Endothelial cell of umbilical vein (primary cell): ENCODE results near the gene ALKBH8. TPM values are rescaled to one million over a fixed set of nuclear protein-coding genes. Genes with fewer than 3 reads are reported as not detected.

Experiments used
- BruUV-seq: library from RNA; stranded (reverse); fragments of 400-500 nt; replicated peaks from 2 replicates; lab custom pipeline; 2021; lab: Mats Ljungman, UMichigan
- CTCF ChIA-PET: fragments of 300-600, 350-600 bp; sonication (Branson Sonifier 250); formaldehyde crosslinking; loops from one replicate; lab custom pipeline; 2021; ENCODE audit warnings: antibody characterized with exemption, inconsistent platforms; lab: Charles Lee
- POLR2A ChIA-PET: fragments of 300-600, 350-600 bp; sonication (Branson Sonifier 250); formaldehyde crosslinking; loops from one replicate; lab custom pipeline; 2021; ENCODE audit warnings: antibody characterized with exemption, inconsistent platforms; lab: Charles Lee
- DNase-seq: peaks from one replicate; pipeline ENCODE4 v3.0.0-alpha.2; 2011; ENCODE audit warnings: low read depth, low spot score
- FAIRE-seq: peaks from 2 replicates; lab custom pipeline; 2011; peaks lifted over from hg19 to GRCh38; lab: Jason Lieb, UNC
- H2AFZ ChIP-seq: 2 replicates; pipeline ENCODE4 v1.6.0; 2012; ENCODE audit warnings: low read depth, low read length, control low read depth, inconsistent platforms
- H3K27ac ChIP-seq: 2 replicates; pipeline ENCODE4 v1.5.1; 2011; ENCODE audit warnings: low read depth, mild to moderate bottlenecking, control low read depth, low read length, moderate library complexity; ENCODE audit not compliant: insufficient read depth
- H3K27me3 ChIP-seq, 2 experiments: 2 replicates each; pipeline versions ENCODE4 v1.6.0 to v1.6.1; 2011; ENCODE audit warnings: low read length in 2 of 2, mixed read lengths in 1 of 2; ENCODE audit not compliant: control insufficient read depth in 2 of 2, insufficient read depth in 2 of 2
- H3K36me3 ChIP-seq, 2 experiments: 2 replicates in 1 of 2; 3 replicates in 1 of 2; pipeline ENCODE4 v1.5.1; 2011; ENCODE audit warnings: low read length in 2 of 2, mild to moderate bottlenecking in 1 of 2, moderate library complexity in 1 of 2; ENCODE audit not compliant: control insufficient read depth in 2 of 2, insufficient read depth in 2 of 2; ENCODE audit errors: extremely low read depth in 1 of 2
- H3K4me1 ChIP-seq: 3 replicates; pipeline ENCODE4 v1.5.1; 2011; ENCODE audit warnings: mild to moderate bottlenecking, low read length; ENCODE audit not compliant: control insufficient read depth, insufficient read depth; ENCODE audit errors: extremely low read depth
- H3K4me2 ChIP-seq: 2 replicates; pipeline ENCODE4 v1.6.1; 2011; ENCODE audit warnings: low read length, control low read depth, mixed read lengths; ENCODE audit not compliant: insufficient read depth
- H3K4me3 ChIP-seq, 3 experiments: fragments of 200-600 bp in 1 of 3; sonication (generic), shearing (Covaris generic) in 1 of 3; replicated peaks in 1 of 3; 2 replicates each; pipeline ENCODE4 v1.5.1; 2011 to 2016; ENCODE audit warnings: control low read depth in 3 of 3, low read length in 3 of 3, mild to moderate bottlenecking in 2 of 3, inconsistent platforms in 1 of 3, low read depth in 1 of 3, moderate library complexity in 1 of 3; ENCODE audit not compliant: insufficient read depth in 1 of 3
- H3K79me2 ChIP-seq: 2 replicates; pipeline ENCODE4 v1.6.0; 2012; ENCODE audit warnings: low read length, inconsistent platforms; ENCODE audit not compliant: control insufficient read depth, insufficient read depth
- H3K9ac ChIP-seq: replicated peaks from 2 replicates; pipeline ENCODE3; 2011; ENCODE audit warnings: low read length, control low read depth; ENCODE audit not compliant: insufficient read depth; ENCODE audit errors: extremely low read depth
- H3K9me1 ChIP-seq: replicated peaks from 3 replicates; pipeline ENCODE4 v1.6.0; 2011; ENCODE audit warnings: mild to moderate bottlenecking, low read length; ENCODE audit not compliant: control insufficient read depth, insufficient read depth; ENCODE audit errors: extremely low read depth
- H3K9me3 ChIP-seq: replicated peaks from 2 replicates; pipeline ENCODE4 v1.5.1; 2012; ENCODE audit warnings: low read length, inconsistent platforms; ENCODE audit not compliant: control insufficient read depth, insufficient read depth
- H4K20me1 ChIP-seq: replicated peaks from 2 replicates; pipeline ENCODE3; 2011; ENCODE audit warnings: mild to moderate bottlenecking, low read length; ENCODE audit not compliant: control insufficient read depth, insufficient read depth; ENCODE audit errors: extremely low read depth
- EZH2 ChIP-seq: IDR thresholded peaks from 2 replicates; pipeline ENCODE4 v1.6.1; 2012; ENCODE audit warnings: borderline replicate concordance, low read depth, mild to moderate bottlenecking, moderate library complexity, low read length, inconsistent platforms; ENCODE audit not compliant: severe bottlenecking
- FOS ChIP-seq: IDR thresholded peaks from 2 replicates; pipeline ENCODE4 v1.6.1; 2011; ENCODE audit warnings: mild to moderate bottlenecking, low read length, moderate library complexity, borderline replicate concordance; ENCODE audit not compliant: insufficient read depth
- GATA2 ChIP-seq: IDR thresholded peaks from 2 replicates; pipeline ENCODE4 v1.7.0; 2011; ENCODE audit warnings: low read depth, mild to moderate bottlenecking, moderate library complexity, mixed read lengths, low read length; ENCODE audit not compliant: insufficient read length, insufficient read depth
- JUN ChIP-seq: IDR thresholded peaks from 2 replicates; pipeline ENCODE4 v1.6.1; 2011; ENCODE audit warnings: borderline replicate concordance, low read depth; ENCODE audit not compliant: insufficient read length, insufficient read depth
- MYC ChIP-seq: IDR thresholded peaks from one replicate; pipeline ENCODE4 v1.6.1; 2011; ENCODE audit warnings: mild to moderate bottlenecking, low read depth, low read length
- POLR2A ChIP-seq: IDR thresholded peaks from 2 replicates; pipeline ENCODE4 v1.6.1; 2012; ENCODE audit warnings: low read depth, mild to moderate bottlenecking, control low read depth, low read length
- POLR2AphosphoS5 ChIP-seq: IDR thresholded peaks from 2 replicates; pipeline ENCODE4 v1.6.1; 2012; ENCODE audit warnings: low read depth, mild to moderate bottlenecking, control low read depth, low read length, moderate library complexity; ENCODE audit not compliant: insufficient read depth
- dilution Hi-C: fragments of 300-500 bp; cut with MboI; formaldehyde crosslinking; loops from one replicate; pipeline ENCODE4 v1.15.0; 2019; ENCODE audit warnings: low sequenced_read_pairs; ENCODE audit not compliant: extremely low pct_ligation_motif_present
- intact Hi-C: fragments of 100-400 bp; cut with micrococcal nuclease; formaldehyde crosslinking; loops from one replicate; pipeline ENCODE4 v1.10.0; 2022
- polyA plus RNA-seq, 4 experiments: library from polyadenylated mRNA; depleted of rRNA in 3 of 4; stranded (reverse) in 3 of 4; unstranded in 1 of 4; fragments of >200 nt; gene quantifications; 2 replicates each; pipeline versions ENCODE4 v1.2.1 to v1.2.3, GENCODE V29; 2011 to 2012; ENCODE audit warnings: missing spikeins in 1 of 4
- total RNA-seq: library from RNA; stranded (reverse); gene quantifications from 2 replicates; pipeline ENCODE4 v1.2.3, GENCODE V29; 2021
- TF ChIP-seq, protein P1 (sequence below): IDR thresholded peaks from 2 replicates; pipeline ENCODE4 v1.6.1; 2011; ENCODE audit not compliant: insufficient read depth, insufficient read length
- TF ChIP-seq, protein P2 (sequence below), 2 donors: IDR thresholded peaks; 1 replicate in 1 of 2; 2 replicates in 1 of 2; pipeline ENCODE4 v1.5.1; 2011; ENCODE audit warnings: low read length in 2 of 2, mild to moderate bottlenecking in 2 of 2, moderate library complexity in 2 of 2, control low read depth in 1 of 2, inconsistent platforms in 1 of 2, low read depth in 1 of 2; ENCODE audit not compliant: insufficient read depth in 1 of 2; ENCODE audit errors: extremely low read depth in 1 of 2

Gene ALKBH8
- total and polyA plus RNA-seq, 2 donors (not counting 3 experiments of a cell fraction or from before 2014, with no cell fraction given) = 2.6 to 10.2 TPM

DNA sequence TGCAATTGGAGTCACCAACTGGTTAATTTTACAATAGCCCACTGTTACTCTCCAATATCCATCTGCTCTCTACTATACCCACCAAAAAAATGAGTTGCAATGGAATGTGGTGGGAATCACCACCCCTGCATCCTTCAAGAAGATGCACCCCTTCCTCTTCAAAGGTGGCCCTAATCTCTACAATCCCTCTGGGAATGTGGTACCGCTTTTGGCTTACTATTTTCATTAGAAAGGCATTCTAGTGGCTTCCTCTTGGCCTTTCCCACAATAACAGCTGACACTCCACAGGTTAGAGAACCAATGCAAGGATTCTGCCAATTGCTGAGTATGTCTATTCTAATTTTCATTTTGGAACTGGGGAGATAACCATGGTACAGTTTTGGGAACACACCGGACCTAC, 74.7 kb downstream of the ALKBH8 start:
- dilution Hi-C loops (no loop called here), intact Hi-C loops (no loop called here)
- peaks cover 0 to 3% of the 10 kb centered on the region in 2 experiments for H3K27me3 ChIP-seq
- TF ChIP-seq, protein P1, sequence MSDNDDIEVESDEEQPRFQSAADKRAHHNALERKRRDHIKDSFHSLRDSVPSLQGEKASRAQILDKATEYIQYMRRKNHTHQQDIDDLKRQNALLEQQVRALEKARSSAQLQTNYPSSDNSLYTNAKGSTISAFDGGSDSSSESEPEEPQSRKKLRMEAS = no peak
- TF ChIP-seq GATA2 = no peak
- TF ChIP-seq MYC = no peak
- no peak for TF ChIP-seq POLR2A
- TF ChIP-seq POLR2AphosphoS5 = no peak
- no peak for TF ChIP-seq EZH2
- TF ChIP-seq, protein P2, sequence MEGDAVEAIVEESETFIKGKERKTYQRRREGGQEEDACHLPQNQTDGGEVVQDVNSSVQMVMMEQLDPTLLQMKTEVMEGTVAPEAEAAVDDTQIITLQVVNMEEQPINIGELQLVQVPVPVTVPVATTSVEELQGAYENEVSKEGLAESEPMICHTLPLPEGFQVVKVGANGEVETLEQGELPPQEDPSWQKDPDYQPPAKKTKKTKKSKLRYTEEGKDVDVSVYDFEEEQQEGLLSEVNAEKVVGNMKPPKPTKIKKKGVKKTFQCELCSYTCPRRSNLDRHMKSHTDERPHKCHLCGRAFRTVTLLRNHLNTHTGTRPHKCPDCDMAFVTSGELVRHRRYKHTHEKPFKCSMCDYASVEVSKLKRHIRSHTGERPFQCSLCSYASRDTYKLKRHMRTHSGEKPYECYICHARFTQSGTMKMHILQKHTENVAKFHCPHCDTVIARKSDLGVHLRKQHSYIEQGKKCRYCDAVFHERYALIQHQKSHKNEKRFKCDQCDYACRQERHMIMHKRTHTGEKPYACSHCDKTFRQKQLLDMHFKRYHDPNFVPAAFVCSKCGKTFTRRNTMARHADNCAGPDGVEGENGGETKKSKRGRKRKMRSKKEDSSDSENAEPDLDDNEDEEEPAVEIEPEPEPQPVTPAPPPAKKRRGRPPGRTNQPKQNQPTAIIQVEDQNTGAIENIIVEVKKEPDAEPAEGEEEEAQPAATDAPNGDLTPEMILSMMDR (IDR thresholded peaks at IDR 0.05; ENCODE audit: extremely low read depth in 1 of 2, insufficient read depth in 1 of 2, low read depth in 1 of 2, low read length in 2 of 2) = no peak
- TF ChIP-seq JUN = no peak
- no peak for TF ChIP-seq FOS
- no peak overlapping the region for H3K9ac ChIP-seq
- DNase-seq = no peak
- H2AFZ ChIP-seq = no peak overlapping the region
- H3K4me1 ChIP-seq = no peaks in the 10 kb centered on the region
- no peak overlapping the region for H3K27ac ChIP-seq
- ChIA-PET POLR2A (no interaction called here), CTCF (no interaction called here)
- no peak for FAIRE-seq
- H3K4me2 ChIP-seq = no peak overlapping the region
- H3K79me2 ChIP-seq = no peaks in the 10 kb centered on the region
- H3K4me3 ChIP-seq = no peak overlapping the region
- H3K36me3 ChIP-seq = no peaks in the 10 kb centered on the region
- no peaks in the 10 kb centered on the region for H3K9me1 ChIP-seq
- H4K20me1 ChIP-seq = no peaks in the 10 kb centered on the region
- BruUV-seq = no TSS peak
- H3K9me3 ChIP-seq = no peaks in the 10 kb centered on the region
